Measurements from ENCODE around the gene FLNB.
A peak's percentile ranks its signal among the peaks of the same experiment; 100 is the strongest.

FLNB gene, protein sequence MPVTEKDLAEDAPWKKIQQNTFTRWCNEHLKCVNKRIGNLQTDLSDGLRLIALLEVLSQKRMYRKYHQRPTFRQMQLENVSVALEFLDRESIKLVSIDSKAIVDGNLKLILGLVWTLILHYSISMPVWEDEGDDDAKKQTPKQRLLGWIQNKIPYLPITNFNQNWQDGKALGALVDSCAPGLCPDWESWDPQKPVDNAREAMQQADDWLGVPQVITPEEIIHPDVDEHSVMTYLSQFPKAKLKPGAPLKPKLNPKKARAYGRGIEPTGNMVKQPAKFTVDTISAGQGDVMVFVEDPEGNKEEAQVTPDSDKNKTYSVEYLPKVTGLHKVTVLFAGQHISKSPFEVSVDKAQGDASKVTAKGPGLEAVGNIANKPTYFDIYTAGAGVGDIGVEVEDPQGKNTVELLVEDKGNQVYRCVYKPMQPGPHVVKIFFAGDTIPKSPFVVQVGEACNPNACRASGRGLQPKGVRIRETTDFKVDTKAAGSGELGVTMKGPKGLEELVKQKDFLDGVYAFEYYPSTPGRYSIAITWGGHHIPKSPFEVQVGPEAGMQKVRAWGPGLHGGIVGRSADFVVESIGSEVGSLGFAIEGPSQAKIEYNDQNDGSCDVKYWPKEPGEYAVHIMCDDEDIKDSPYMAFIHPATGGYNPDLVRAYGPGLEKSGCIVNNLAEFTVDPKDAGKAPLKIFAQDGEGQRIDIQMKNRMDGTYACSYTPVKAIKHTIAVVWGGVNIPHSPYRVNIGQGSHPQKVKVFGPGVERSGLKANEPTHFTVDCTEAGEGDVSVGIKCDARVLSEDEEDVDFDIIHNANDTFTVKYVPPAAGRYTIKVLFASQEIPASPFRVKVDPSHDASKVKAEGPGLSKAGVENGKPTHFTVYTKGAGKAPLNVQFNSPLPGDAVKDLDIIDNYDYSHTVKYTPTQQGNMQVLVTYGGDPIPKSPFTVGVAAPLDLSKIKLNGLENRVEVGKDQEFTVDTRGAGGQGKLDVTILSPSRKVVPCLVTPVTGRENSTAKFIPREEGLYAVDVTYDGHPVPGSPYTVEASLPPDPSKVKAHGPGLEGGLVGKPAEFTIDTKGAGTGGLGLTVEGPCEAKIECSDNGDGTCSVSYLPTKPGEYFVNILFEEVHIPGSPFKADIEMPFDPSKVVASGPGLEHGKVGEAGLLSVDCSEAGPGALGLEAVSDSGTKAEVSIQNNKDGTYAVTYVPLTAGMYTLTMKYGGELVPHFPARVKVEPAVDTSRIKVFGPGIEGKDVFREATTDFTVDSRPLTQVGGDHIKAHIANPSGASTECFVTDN (N-terminal part only)

DNA sequence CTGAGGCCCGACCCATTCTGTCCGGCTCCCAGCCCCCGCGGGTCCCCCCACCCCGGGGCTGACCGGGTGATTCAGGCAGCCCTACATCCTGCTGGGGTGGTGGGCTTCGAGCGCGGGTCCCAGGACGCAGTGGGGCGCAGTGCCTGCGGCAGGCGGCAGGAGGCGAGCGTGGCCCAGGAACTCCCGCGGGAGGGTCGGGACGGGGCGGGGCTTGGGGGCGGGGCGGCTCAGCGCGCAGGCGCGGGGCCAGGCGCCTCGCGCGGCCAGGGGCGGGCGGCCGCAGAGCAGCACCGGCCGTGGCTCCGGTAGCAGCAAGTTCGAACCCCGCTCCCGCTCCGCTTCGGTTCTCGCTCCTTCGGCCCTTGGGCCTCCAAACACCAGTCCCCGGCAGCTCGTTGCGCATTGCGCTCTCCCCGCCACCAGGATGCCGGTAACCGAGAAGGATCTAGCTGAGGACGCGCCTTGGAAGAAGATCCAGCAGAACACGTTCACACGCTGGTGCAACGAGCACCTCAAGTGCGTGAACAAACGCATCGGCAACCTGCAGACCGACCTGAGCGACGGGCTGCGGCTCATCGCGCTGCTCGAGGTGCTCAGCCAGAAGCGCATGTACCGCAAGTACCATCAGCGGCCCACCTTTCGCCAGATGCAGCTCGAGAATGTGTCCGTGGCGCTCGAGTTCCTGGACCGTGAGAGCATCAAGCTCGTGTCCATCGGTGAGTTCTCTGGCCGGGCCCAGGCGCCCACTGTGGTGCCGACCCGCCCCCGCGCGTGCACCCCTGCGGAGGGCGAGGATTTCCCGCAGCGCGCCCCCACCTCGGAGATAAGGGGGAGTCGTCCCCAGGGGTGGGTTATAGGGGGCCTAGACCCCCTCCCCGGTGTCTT, at the start of gene FLNB:
TSS of gene FLNB (plus strand) at position 282 of the 885 bp plus-strand sequence. CDS start at position 425, 143 bp downstream.
- TF ChIP-seq JUND (IDR thresholded peaks at IDR 0.05; ENCODE audit: low read depth), result no peak
- DNase-seq (ENCODE audit: low read depth in 1 of 2, low spot score in 1 of 2), result peak; percentile 68 to 73
- in situ Hi-C loops (cut with HindIII; ENCODE audit: low pct_unique_long_range_greater_than_20kb, low sequenced_read_pairs), result no loop called here

DNA sequence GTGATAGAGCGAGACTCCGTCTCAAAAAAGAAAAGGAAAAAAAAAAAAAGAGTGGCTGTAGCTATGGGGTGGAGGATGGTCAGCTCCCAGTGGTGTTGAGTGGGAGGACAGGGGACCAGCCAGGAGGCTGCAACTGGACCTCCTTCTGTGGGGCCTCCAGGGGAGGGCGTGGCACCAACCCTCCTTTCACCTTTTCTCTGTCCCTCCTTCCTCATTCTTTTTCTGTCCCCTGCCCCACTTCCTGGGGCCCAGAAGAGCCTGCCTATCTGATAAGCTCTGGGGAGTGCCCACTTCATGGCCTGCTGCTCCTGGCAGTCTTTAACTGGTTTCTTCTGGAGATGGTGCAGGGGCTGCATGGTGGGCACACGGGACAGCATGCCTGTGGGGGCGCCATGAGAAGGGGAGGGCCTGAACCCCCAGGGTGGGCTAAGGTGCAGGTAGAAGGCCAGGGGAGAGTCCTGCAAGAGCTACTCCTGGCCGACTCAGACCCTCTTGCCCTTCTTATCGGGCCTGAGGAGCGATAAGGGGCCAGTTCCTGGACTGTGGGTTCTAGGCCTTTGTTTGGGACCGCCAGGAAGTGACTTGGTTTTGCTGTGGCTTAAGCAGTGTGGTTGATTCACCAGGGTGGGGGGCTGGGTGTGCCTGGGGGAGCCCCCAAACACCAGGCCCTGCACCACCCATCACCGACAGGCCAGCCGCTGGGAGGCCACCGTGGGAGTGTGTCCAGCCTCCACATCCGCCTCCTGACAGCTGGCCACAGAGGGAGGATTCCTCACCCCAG, 49.4 kb upstream of the FLNB start:
- in situ Hi-C loops (cut with HindIII; ENCODE audit: low pct_unique_long_range_greater_than_20kb, low sequenced_read_pairs), result no loop called here
- TF ChIP-seq JUND (IDR thresholded peaks at IDR 0.05; ENCODE audit: low read depth), result no peak
- DNase-seq (ENCODE audit: low read depth in 1 of 2, low spot score in 1 of 2), result no peak

DNA sequence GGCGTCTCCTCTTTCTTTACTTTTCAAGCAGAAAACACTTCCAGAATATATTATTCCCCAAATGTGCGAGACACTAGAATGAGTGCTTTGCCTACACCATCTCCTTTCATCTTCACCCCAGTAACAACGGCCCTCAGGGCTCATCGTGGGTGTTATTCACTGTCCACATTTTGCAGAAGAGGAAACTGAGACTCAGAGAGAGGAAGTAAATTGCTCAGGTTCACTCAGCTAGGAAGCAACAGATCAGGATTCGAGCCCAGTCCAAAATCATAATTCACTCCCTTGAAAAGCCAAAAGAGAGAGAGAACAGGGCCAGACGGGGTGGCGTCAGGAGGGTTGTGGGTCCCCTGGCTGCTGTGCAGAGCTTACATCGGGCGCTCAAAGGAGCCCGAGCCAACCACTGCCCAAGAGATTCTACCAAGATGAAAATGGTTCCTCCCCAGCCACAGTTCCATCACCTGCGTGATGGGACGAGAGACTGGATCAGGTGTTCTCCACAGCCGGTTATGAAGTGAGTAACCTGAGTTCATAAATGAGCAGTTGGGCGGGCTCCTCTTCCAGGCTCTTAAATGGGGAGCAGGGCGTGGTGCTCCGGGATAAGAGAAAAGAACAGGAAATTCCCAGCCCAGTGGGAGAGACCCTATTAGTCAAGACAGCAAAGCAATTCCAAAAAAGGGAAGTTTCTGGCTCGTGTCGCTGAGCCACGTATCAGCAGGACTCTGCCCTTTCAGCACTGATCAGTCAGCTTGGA, 48.6 kb upstream of the FLNB start:
- TF ChIP-seq JUND (IDR thresholded peaks at IDR 0.05; ENCODE audit: low read depth), result no peak
- in situ Hi-C loops (cut with HindIII; ENCODE audit: low pct_unique_long_range_greater_than_20kb, low sequenced_read_pairs), result no loop called here
- no peak for DNase-seq (ENCODE audit: low read depth in 1 of 2, low spot score in 1 of 2)

DNA sequence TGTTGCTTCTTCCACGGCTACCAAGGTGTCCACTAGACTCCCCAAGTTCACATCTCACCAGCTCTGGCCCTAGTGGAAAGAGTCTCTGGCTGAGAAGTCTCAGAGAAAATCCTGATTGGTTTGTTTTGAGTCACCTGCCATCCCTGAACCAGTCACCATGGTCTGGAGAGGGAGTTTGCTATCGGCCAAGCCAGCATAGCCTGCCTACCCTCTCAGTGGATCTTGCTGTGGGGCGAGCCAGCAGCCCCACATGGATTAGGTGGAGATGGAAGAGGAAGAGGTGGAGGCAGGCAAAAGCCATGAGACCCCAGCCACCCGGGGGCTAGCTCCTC, 48.1 kb upstream of the FLNB start:
- no peak for TF ChIP-seq JUND (IDR thresholded peaks at IDR 0.05; ENCODE audit: low read depth)
- DNase-seq (ENCODE audit: low read depth in 1 of 2, low spot score in 1 of 2), result no peak
- in situ Hi-C loops (cut with HindIII; ENCODE audit: low pct_unique_long_range_greater_than_20kb, low sequenced_read_pairs), result no loop called here

DNA sequence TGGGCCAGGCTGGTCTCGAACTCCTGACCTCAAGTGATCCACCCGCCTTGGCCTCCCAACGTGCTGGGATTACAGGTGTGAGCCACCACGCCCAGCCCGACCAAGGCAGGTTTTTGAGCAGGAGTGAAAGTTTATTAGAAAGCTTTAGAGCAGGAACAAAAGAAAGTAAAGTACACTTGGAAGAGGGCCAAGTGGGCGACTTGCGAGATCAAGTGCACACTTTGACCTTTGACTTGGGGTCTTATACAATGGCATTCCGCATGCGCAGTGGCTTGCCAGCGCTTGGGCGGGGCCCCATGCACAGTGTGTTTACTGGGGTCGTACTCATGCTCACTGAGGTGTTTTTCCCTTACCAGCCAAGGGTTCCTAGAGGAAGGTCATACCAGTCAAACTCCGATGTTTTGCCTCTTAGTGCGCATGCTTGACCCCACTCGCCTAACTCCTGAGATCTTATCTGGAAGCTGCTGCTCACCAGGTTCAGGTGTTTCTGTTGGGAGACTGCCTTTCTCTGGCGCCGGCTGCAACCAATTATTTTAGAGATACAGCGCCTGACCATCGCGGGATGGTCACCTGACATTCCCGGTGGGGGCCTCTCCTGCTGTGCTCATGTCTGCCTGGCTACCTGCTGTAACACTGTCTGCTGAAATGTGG, 46.9 kb upstream of the FLNB start:
- in situ Hi-C loops (cut with HindIII; ENCODE audit: low pct_unique_long_range_greater_than_20kb, low sequenced_read_pairs), result no loop called here
- no peak for TF ChIP-seq JUND (IDR thresholded peaks at IDR 0.05; ENCODE audit: low read depth)
- DNase-seq (ENCODE audit: low read depth in 1 of 2, low spot score in 1 of 2), result no peak

DNA sequence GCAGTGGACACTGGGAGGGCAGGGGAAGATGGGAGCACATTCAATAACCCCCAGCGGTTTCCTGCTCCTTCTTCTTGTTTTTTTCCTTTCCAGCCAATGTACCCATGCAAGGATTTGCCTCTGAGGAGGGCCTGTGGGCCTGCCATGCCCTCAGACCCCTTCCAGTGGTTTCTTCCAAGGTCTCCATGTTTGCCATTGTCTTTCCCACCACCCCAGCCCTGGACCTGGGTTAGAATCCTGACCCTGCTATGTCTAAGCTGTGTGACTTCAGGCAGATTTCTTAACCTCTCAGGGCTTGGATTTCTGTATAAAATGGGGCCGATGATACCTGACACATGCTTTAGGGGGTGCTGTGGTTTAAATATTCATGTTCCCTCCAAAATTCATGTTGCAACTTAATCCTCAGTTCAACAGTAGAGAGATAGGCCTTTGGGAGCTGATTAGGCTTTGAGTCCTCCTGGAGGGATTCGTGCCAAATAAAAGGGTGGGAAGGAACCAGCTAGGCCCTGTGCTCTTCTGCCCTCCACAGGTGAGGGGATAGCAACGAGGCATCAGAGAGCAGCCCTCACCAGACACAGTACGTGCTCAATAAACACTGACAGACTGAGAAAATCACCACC, 46.3 kb upstream of the FLNB start:
- peak in 1 of 2 experiments; percentile 33 for DNase-seq (ENCODE audit: low read depth in 1 of 2, low spot score in 1 of 2)
- TF ChIP-seq JUND (IDR thresholded peaks at IDR 0.05; ENCODE audit: low read depth), result no peak
- in situ Hi-C loops (cut with HindIII; ENCODE audit: low pct_unique_long_range_greater_than_20kb, low sequenced_read_pairs), result no loop called here

DNA sequence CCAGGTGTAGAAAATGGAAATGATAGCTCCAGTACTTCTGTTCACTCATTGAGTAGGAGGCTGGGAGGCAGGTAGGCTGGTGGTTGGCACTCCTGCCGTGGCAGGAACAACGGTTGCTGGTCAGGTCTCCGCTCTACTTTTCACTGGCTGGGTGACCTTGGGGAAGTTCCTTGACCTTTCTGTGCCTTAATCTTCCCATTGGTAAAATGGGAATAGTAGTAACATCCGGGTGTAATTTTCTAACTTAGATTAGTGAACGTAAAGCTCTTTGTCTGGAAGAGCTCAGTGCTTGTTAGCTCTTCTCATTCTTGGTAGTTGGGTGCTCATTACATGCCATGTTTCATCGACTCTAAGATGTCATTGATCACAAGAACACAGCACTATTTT, 45.8 kb upstream of the FLNB start:
- no peak for DNase-seq (ENCODE audit: low read depth in 1 of 2, low spot score in 1 of 2)
- in situ Hi-C loops (cut with HindIII; ENCODE audit: low pct_unique_long_range_greater_than_20kb, low sequenced_read_pairs), result no loop called here
- TF ChIP-seq JUND (IDR thresholded peaks at IDR 0.05; ENCODE audit: low read depth), result no peak

DNA sequence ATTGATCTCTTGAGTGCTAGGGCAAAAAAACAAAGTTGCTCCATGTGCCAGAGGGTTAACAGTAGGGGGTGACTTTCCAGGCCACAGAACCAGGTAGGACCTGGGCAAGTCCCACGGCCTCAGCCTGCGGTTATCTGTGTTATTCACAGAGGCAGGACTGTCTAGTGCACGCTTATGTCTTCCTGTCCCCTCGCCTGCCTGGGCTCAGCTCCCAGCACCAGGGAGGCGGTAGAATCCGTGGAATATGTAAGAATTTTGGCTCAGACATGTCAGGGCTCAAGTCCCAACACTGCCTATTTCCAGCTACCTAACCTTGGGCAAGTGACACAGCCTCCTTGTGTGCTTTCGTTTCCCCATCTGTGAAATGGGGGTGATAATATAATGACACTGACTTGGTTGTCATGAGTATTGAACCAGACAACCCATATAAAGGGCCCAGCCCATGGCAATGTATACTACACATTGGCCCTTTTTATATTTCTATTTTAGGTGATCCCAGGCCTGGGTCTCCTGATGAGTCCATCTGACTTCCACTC, 44.3 kb upstream of the FLNB start:
- in situ Hi-C loops (cut with HindIII; ENCODE audit: low pct_unique_long_range_greater_than_20kb, low sequenced_read_pairs), result no loop called here
- TF ChIP-seq JUND (IDR thresholded peaks at IDR 0.05; ENCODE audit: low read depth), result no peak
- no peak for DNase-seq (ENCODE audit: low read depth in 1 of 2, low spot score in 1 of 2)

DNA sequence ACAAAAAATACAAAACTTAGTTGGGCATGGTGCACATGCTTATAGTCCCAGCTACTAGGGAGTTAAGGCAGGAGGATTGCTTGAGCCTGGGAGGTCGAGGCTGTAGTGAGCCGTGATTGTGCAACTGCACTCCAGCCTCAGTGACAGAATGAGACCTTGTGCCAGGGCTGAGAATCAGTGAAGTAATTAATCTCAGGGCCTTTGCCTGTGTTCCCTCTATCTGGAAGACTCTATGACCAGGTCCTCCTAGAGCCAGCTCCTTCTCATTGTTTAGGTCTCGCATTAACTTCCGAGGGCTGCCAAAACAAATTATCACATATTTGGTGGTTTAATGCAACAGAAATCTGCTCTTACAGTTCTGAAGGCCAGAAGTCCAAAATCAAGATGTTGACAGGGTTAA, 41.4 kb upstream of the FLNB start:
- in situ Hi-C loops (cut with HindIII; ENCODE audit: low pct_unique_long_range_greater_than_20kb, low sequenced_read_pairs), result no loop called here

More for the DNA sequence above, 41.4 kb upstream of the FLNB start:
- TF ChIP-seq JUND (IDR thresholded peaks at IDR 0.05; ENCODE audit: low read depth), result no peak
- DNase-seq (ENCODE audit: low read depth in 1 of 2, low spot score in 1 of 2), result no peak
